Fibroblast of peridontal ligament (primary cell): ENCODE data around the gene GNAS.
"Not testable (repeated sequence)": the region's sequence is repeated elsewhere in the genome, so short reads cannot be mapped to it uniquely, and the experiment has no call there.

Source experiments
- DNase-seq: peaks from one replicate; pipeline ENCODE4 v3.0.0-alpha.2; 2010; ENCODE audit errors: extremely low read depth

Gene GNAS

GRCh38 chr20:58852543-58853271, at the start of gene GNAS:
TSS of gene GNAS (plus strand) at chr20:58852716.
- peak; percentile 57 for DNase-seq

GRCh38 chr20:58803533-58803932, 49.0 kb upstream of the GNAS start:
- no peak for DNase-seq

- DNase-seq = no peak
These were observed 44.7 kb upstream of the GNAS start for GRCh38 chr20:58807801-58808200.

- no peak for DNase-seq
These were observed 44.1 kb upstream of the GNAS start for GRCh38 chr20:58808271-58809046.

DNA sequence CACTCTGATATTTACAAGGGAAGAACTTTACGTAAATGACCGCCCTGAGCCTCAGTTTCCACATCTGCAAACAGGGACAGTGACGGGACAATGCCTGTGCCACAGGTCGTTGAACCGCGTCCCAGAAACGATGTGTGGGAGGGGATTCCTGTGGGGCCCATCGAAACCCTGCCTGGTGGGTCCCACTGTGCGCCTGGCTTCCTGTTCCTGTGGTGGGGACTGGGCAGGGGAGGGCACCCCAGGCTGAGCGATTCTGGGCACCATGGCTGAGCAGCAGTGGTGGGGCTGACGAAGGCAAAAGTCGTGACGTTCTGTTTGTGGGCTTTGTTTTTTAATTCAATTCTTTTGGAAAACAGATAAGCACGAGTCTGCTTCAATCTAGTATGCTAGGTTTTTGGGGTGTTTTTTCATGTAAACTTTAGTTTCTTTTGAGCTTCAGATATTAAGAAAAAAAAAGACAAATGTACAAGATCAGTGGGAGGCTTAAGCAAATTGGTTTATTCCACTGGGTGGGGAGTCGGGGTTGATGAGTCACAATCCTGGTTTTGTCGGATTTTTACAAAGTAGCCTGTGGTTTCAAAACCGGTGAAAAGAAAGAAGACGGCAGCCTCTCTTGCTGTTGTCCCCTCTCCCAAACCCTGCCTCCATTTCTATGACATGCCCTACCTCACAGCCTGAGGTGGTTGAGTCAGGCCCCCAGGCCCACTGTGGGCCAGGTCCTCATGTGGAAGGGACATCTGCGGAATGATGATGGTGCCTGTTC, 42.2 kb upstream of the GNAS start:
- DNase-seq = peak; percentile 39

- no peak for DNase-seq
These were observed 41.7 kb upstream of the GNAS start for GRCh38 chr20:58810879-58811250.

DNA sequence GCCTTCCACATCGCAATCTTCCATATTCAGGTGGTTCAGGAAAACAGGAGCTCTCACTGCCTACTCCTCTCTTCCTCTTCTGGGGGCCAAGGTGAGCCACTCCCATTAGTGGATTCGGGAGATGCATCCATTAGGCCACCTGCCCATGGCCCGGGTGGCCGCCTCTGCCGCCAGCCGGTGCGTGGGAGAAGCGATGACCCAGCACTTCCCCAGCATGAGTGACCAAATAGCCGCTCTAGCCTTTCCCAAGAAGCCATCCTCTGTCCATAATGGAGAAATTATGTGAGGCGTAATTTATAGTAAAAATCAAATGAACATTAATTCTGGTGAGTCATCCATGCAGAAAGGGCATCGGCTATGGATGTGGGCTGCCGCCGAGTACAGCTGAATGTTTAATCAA, 41.2 kb upstream of the GNAS start:
- no peak for DNase-seq

DNA sequence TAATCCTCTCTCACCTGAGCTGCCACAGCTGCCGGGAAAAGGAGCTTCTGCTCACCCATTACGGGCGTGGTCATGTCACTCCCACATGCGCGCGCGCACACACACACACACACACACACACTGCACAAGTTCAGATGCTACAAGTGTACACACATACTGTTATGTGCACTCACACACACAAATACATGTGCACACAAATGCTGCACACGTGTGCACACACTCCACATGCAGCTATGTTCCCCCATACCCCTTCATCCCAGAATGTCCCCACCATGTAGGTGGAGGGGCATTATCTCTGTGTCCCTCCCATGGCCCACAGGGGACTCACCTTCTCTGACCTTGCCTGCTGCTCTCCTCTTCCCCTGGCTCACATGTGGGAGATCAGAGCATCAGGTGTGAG, 39.1 kb upstream of the GNAS start:
- DNase-seq = no peak

- no peak for DNase-seq
These were observed 37.1 kb upstream of the GNAS start for GRCh38 chr20:58815448-58815847.

GRCh38 chr20:58816051-58816450, 36.5 kb upstream of the GNAS start:
- no peak for DNase-seq

DNA sequence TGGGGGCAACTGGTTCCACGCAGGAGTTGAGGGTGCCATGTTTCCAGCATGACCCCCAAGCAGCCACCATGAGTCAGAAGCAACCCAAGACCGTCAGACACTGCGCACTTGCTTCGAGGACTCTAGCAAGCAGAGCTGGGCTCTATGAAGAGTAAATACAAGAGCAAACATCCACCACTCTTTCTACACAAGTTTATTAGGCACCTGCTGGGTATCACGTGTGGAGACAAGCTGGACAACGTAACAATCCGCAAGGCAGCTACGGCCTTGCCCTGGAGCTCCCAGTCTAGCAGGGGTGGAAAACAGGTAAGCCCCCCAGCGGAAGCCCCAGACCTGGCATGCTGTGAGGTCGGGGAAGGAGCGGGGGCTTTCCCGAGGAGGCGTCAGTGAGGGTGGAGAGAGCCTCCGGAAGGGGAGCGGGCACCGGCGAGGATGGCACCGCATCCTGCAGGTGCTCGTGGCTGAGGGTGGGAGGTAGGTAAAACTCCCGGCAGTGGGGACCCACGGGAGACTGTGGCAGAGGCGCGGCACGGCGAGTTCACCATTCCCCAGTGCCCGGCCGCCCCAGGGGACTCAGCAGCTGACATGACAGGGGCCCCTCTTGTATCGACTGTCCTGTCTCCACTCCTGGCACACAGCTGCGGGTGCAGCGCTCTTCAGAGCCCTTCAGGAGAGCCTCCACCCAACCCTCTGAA, 35.4 kb upstream of the GNAS start:
- no peak for DNase-seq

GRCh38 chr20:58817748-58818147, 34.8 kb upstream of the GNAS start:
- DNase-seq = no peak

DNA sequence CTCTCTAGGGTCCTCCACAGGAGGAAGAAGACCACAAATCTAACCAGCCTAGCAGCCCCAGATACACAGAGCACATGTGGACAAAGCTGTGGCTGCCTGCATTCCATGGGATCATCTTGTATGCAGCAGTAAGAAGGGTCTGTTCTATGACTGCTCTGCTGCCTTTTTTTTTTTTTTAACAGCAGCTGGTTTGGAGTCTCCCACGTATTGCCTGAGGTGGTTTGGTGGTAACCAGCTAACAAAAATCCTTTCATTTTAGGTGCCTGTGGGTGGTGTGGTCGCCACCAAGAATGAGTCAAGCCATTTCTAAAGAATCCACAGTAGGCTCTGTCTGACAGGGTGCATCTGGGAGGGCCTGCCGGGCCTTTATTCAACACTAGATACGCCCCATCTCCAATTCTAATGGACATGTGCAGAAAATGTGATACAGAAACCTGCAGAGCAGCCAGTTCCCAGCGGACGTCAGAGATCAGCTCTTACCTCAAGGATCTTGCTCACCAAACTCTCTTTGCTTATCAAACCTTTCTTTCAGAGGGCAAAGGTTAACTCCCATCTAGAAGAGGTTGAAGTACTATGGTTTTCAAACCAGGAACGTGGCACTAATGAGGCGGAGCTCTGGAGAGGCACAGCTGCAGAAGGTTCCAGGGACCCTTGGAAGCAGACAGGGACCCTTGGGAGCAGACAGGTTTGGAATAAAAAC, 33.8 kb upstream of the GNAS start:
- DNase-seq = peak; percentile 35

- no peak for DNase-seq
These were observed 32.6 kb upstream of the GNAS start for GRCh38 chr20:58819921-58820320.

GRCh38 chr20:58820515-58820914, 32.0 kb upstream of the GNAS start:
- not testable (repeated sequence) for DNase-seq

DNA sequence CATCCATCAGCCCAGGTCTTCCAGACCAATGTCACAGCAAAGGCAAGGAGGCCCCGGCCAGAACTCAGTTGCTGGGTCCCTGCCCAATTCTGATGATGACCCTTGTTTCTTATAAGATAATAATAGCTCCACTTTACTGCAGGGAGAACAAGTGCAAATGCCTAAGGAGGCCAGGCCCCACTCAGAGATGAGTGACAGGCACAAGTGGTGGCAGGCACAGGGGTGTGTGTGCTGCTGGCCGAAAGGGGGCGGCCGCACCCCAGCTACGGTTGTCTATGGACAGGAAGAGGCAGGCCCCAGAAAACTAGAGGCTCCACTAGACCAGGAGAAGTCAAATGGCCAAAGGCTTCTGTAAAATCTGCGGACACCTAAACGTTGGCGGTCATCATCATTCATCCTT, 30.4 kb upstream of the GNAS start:
- DNase-seq = no peak

DNA sequence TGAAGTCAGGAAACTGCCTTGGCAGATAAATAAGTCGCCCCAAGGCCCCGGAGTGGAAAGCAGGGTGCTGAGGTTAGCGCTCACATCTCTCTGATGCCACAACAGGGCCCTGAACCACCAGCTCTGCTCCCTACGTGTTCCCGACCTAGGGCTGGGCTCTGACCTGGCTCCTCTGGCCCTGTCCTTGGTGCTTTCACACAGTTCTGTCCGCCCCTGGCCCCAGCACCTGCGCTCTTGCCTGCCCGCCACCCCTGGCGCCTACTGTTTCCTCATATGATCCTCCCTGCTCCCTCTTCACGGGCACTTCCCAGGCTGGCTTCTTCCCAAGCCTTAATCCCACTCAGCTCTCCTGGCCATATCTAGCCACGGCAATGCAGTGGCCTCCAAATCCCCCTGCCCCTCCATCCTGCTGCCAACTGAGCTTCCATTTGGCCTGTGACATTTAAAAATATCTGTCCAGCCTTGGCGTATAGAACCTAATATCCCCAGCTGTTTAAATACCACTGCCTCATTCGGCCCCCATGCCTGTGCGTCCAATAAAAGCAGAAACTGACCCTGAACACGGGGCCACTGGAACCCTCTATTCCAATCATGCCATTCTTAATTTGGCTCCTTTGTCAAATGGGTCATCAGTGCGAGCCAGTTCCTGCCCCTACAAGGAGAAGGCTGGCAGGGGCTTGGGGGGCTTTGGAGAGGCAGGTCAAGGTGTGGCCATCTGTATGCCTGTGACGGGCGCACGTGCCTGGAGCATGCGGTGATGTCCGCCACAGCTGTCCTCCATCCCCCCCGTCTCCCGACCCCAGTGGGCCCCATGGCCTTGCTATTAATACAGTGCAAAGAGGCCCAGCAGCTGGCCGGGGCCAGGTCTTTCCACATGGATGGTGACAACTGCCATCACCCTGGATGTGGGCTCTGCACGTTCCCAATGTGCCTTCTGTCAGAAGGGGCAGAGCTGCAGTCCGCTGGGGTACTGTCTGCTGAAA, 29.5 kb upstream of the GNAS start:
- no peak for DNase-seq

- no peak for DNase-seq
These were observed 27.7 kb upstream of the GNAS start for GRCh38 chr20:58824843-58825242.

- no peak for DNase-seq
These were observed 27.1 kb upstream of the GNAS start for GRCh38 chr20:58825450-58825849.

GRCh38 chr20:58826271-58826670, 26.2 kb upstream of the GNAS start:
- DNase-seq = no peak
